HCT116 (cell line): ENCODE results near the gene TPO. TPM values are rescaled to one million over a fixed set of nuclear protein-coding genes. Genes with fewer than 3 reads are reported as not detected.

Experiments used
- ATAC-seq: fragments of 200-7000 bp; cut with Tn5 transposase; 2 replicates; pipeline ENCODE4 v1.9.1; 2020; ENCODE audit warnings: mild to moderate bottlenecking, moderate library complexity
- BruUV-seq: library from RNA; stranded (reverse); fragments of 400-500 nt; replicated peaks from 2 replicates; lab custom pipeline; 2021; lab: Mats Ljungman, UMichigan
- CTCF ChIA-PET: fragments of 300-600 bp; sonication (Branson Sonifier 250); formaldehyde crosslinking; loops from one replicate; lab custom pipeline; 2021; ENCODE audit warnings: antibody characterized with exemption; lab: Charles Lee
- POLR2A ChIA-PET: fragments of 300-600, 350-600 bp; sonication (Branson Sonifier 250); formaldehyde crosslinking; loops from one replicate; lab custom pipeline; 2021; ENCODE audit warnings: antibody characterized with exemption; lab: Charles Lee
- RAD21 ChIA-PET, 2 experiments: fragments of 300-600 bp; sonication (Branson Sonifier 250); formaldehyde crosslinking; loops; one replicate each; lab custom pipeline; 2023; ENCODE audit warnings: low total read pairs in 2 of 2; ENCODE audit not compliant: uncharacterized antibody in 2 of 2, unreplicated experiment in 2 of 2, low non-redundant PET in 1 of 2; lab: Charles Lee
- DNase-seq: peaks from one replicate; pipeline ENCODE4 v3.0.0-alpha.2; 2010; ENCODE audit warnings: low read depth, low spot score
- H2AFZ ChIP-seq: fragments of 200-600 bp; shearing (Covaris generic), sonication (generic); 2 replicates; pipeline ENCODE4 v1.6.1; 2017; ENCODE audit warnings: low read depth, mixed run types, mixed read lengths, antibody characterized with exemption, low read length; ENCODE audit not compliant: poor library complexity, severe bottlenecking
- H3K27ac ChIP-seq: 2 replicates; pipeline ENCODE4 v1.5.1; 2012; ENCODE audit warnings: low read depth, low read length
- H3K27me3 ChIP-seq: fragments of 200-600 bp; sonication (generic); 2 replicates; pipeline ENCODE4 v1.6.1; 2016; ENCODE audit warnings: mixed run types, low read length, mixed read lengths; ENCODE audit not compliant: insufficient read depth
- H3K36me3 ChIP-seq, 2 experiments: fragments of 200-500 bp in 1 of 2; fragments of 200-600 bp in 1 of 2; sonication (Bioruptor generic) in 1 of 2; sonication (generic) in 1 of 2; 2 replicates each; pipeline versions ENCODE4 v1.5.1 to v1.6.1; 2014 to 2016; ENCODE audit warnings: low read length in 2 of 2, inconsistent platforms in 1 of 2, mixed read lengths in 1 of 2, mixed run types in 1 of 2; ENCODE audit not compliant: insufficient read depth in 2 of 2, control insufficient read depth in 1 of 2
- H3K4me1 ChIP-seq, 2 experiments: fragments of 200-600 bp in 1 of 2; sonication (generic) in 1 of 2; 2 replicates each; pipeline versions ENCODE4 v1.5.1 to v1.6.1; 2012 to 2017; ENCODE audit warnings: low read length in 2 of 2, inconsistent platforms in 1 of 2, mild to moderate bottlenecking in 1 of 2, mixed read lengths in 1 of 2, mixed run types in 1 of 2, moderate library complexity in 1 of 2; ENCODE audit not compliant: insufficient read depth in 2 of 2, control insufficient read depth in 1 of 2
- H3K4me2 ChIP-seq: fragments of 200-600 bp; sonication (generic); 2 replicates; pipeline ENCODE4 v1.6.1; 2017; ENCODE audit warnings: mixed run types, low read length, mixed read lengths
- H3K4me3 ChIP-seq, 2 experiments: fragments of 200-600 bp in 1 of 2; sonication (generic) in 1 of 2; replicated peaks in 1 of 2; 2 replicates each; pipeline ENCODE4 v1.5.1; 2011 to 2016; ENCODE audit warnings: low read length in 2 of 2, control low read depth in 1 of 2, low read depth in 1 of 2, mild to moderate bottlenecking in 1 of 2, mixed read lengths in 1 of 2, mixed run types in 1 of 2
- H3K79me2 ChIP-seq: fragments of 200-600 bp; sonication (generic); 2 replicates; pipeline ENCODE4 v1.6.1; 2017; ENCODE audit warnings: mild to moderate bottlenecking, mixed run types, low read length, moderate library complexity, mixed read lengths; ENCODE audit not compliant: insufficient read depth
- H3K9ac ChIP-seq: fragments of 200-600 bp; sonication (generic); 2 replicates; pipeline ENCODE4 v1.6.1; 2016; ENCODE audit warnings: low read length, mixed read lengths
- H3K9me2 ChIP-seq: fragments of 200-600 bp; sonication (generic), shearing (Covaris generic); 2 replicates; pipeline ENCODE4 v1.6.1; 2017; ENCODE audit warnings: mixed run types, mild to moderate bottlenecking, moderate library complexity; ENCODE audit not compliant: insufficient read depth
- H3K9me3 ChIP-seq, 2 experiments: fragments of 200-500 bp in 1 of 2; fragments of 200-600 bp in 1 of 2; sonication (Bioruptor generic) in 1 of 2; sonication (generic) in 1 of 2; 2 replicates each; pipeline ENCODE4 v1.6.1; 2014 to 2017; ENCODE audit warnings: low read length in 2 of 2, mixed read lengths in 2 of 2, inconsistent platforms in 1 of 2, low read depth in 1 of 2, mild to moderate bottlenecking in 1 of 2, mixed run types in 1 of 2, moderate library complexity in 1 of 2; ENCODE audit not compliant: control insufficient read depth in 1 of 2, insufficient read depth in 1 of 2
- H4K20me1 ChIP-seq: fragments of 200-600 bp; sonication (generic), shearing (Covaris generic); 2 replicates; pipeline ENCODE4 v1.6.1; 2017; ENCODE audit warnings: mixed run types, mild to moderate bottlenecking, moderate library complexity; ENCODE audit not compliant: insufficient read depth
- CBX3 ChIP-seq: IDR thresholded peaks from 2 replicates; pipeline ENCODE4 v1.6.1; 2012; ENCODE audit warnings: low read depth
- CTCF ChIP-seq, 3 experiments: fragments of 200-600 bp in 1 of 3; sonication (generic) in 1 of 3; IDR thresholded peaks in 2 of 3; conservative IDR thresholded peaks in 1 of 3; 2 replicates each; pipeline ENCODE4 v1.5.1; 2012 to 2017; ENCODE audit warnings: low read depth in 2 of 3, low read length in 2 of 3, antibody characterized with exemption in 1 of 3, borderline replicate concordance in 1 of 3, control low read depth in 1 of 3, mild to moderate bottlenecking in 1 of 3, mixed read lengths in 1 of 3, mixed run types in 1 of 3, moderate library complexity in 1 of 3; ENCODE audit not compliant: insufficient read depth in 1 of 3
- EGR1 ChIP-seq: IDR thresholded peaks from 2 replicates; pipeline ENCODE4 v1.6.1; 2012; ENCODE audit warnings: low read depth
- ELF1 ChIP-seq: IDR thresholded peaks from 2 replicates; pipeline ENCODE4 v1.6.1; 2012; ENCODE audit warnings: low read depth, borderline replicate concordance
- EZH2phosphoT487 ChIP-seq: fragments of 200-600 bp; IDR thresholded peaks from 2 replicates; pipeline ENCODE4 v1.6.1; 2018; ENCODE audit warnings: antibody characterized with exemption, borderline replicate concordance
- FOSL1 ChIP-seq: IDR thresholded peaks from 2 replicates; pipeline ENCODE4 v1.6.1; 2012; ENCODE audit warnings: low read depth
- JUND ChIP-seq: IDR thresholded peaks from 2 replicates; pipeline ENCODE4 v1.6.1; 2012
- POLR2A ChIP-seq: IDR thresholded peaks from 2 replicates; pipeline ENCODE4 v1.7.0; 2011; ENCODE audit warnings: borderline replicate concordance; ENCODE audit not compliant: insufficient read depth, insufficient read length; ENCODE audit errors: extremely low read depth
- POLR2AphosphoS5 ChIP-seq: IDR thresholded peaks from 2 replicates; pipeline ENCODE4 v1.6.1; 2011; ENCODE audit warnings: mild to moderate bottlenecking, low read depth, low read length, moderate library complexity
- RAD21 ChIP-seq: IDR thresholded peaks from 2 replicates; pipeline ENCODE4 v1.6.1; 2012; ENCODE audit warnings: low read depth, mild to moderate bottlenecking
- SP1 ChIP-seq: IDR thresholded peaks from 2 replicates; pipeline ENCODE4 v1.6.1; 2012; ENCODE audit warnings: low read depth
- SRF ChIP-seq: IDR thresholded peaks from 2 replicates; pipeline ENCODE4 v1.6.1; 2012; ENCODE audit warnings: low read depth
- TCF7L2 ChIP-seq: IDR thresholded peaks from 2 replicates; pipeline ENCODE4 v1.7.0; 2011; ENCODE audit warnings: borderline replicate concordance, inconsistent platforms; ENCODE audit not compliant: insufficient read depth, insufficient read length; ENCODE audit errors: extremely low read depth
- YY1 ChIP-seq: IDR thresholded peaks from 2 replicates; pipeline ENCODE4 v1.6.1; 2011; ENCODE audit warnings: low read length, low read depth, moderate library complexity, mild to moderate bottlenecking; ENCODE audit not compliant: insufficient replicate concordance; ENCODE audit errors: extremely low read depth
- ZFX ChIP-seq: fragments of 450-650 bp; IDR thresholded peaks from 2 replicates; pipeline ENCODE4 v1.6.1; 2017
- ZNF274 ChIP-seq: fragments of 200-500 bp; sonication (Bioruptor generic); IDR thresholded peaks from 2 replicates; pipeline ENCODE4 v1.6.1; 2014; ENCODE audit warnings: mild to moderate bottlenecking, low read depth, low read length, inconsistent platforms
- intact Hi-C: fragments of 100-400 bp; cut with micrococcal nuclease; formaldehyde crosslinking; loops from 2 replicates; pipeline ENCODE4 v1.10.0; 2022
- total RNA-seq: library from RNA; stranded (reverse); gene quantifications from one replicate; pipeline ENCODE4 v1.2.1, GENCODE V29; 2021; ENCODE audit not compliant: unreplicated experiment

Gene TPO
- total RNA-seq, 1 experiment from 2014 or later: not detected

GRCh38 chr2:1515073-1515430 is 101.8 kb downstream of the TPO start (continued):
- TF ChIP-seq ZNF274: no peak
- TF ChIP-seq ZFX: no peak
- TF ChIP-seq FOSL1: no peak
- TF ChIP-seq, all 23 proteins: peak for 0

GRCh38 chr2:1515986-1516797 is 102.9 kb downstream of the TPO start:
- H2AFZ ChIP-seq: no peak overlapping the region
- ATAC-seq: no peak

GRCh38 chr2:1516798-1517060 is 103.5 kb downstream of the TPO start:
- intact Hi-C loops: no loop called here
- ATAC-seq (no peak), DNase-seq (no peak)
- CTCF ChIA-PET: no interaction called here
- no peak overlapping the region for H3K4me3 ChIP-seq
- peaks cover 0 to 8% of the 10 kb centered on the region in 2 experiments; a peak in 2 of 4 replicates for H3K4me1 ChIP-seq
- H3K9me2 ChIP-seq: no peaks in the 10 kb centered on the region
- no peaks in the 10 kb centered on the region for H4K20me1 ChIP-seq
- RAD21 ChIA-PET: no interaction called here
- no TSS peak for BruUV-seq
- no peak overlapping the region for H2AFZ ChIP-seq
- POLR2A ChIA-PET: no interaction called here
- H3K79me2 ChIP-seq: no peaks in the 10 kb centered on the region
- no peaks in the 10 kb centered on the region for H3K36me3 ChIP-seq
- no peak overlapping the region for H3K9ac ChIP-seq
- H3K27me3 ChIP-seq: no peaks in the 10 kb centered on the region
- no peak overlapping the region for H3K4me2 ChIP-seq
- no peaks in the 10 kb centered on the region for H3K9me3 ChIP-seq
- H3K27ac ChIP-seq: no peak overlapping the region
- TF ChIP-seq POLR2A (no peak), POLR2AphosphoS5 (no peak), CBX3 (no peak), RAD21 (no peak), ZFX (no peak), YY1 (no peak), CTCF (IDR thresholded peaks at IDR 0.05 in 2 of 3, conservative IDR thresholded peaks at IDR 0.05 in 1 of 3; ENCODE audit: borderline replicate concordance in 1 of 3, insufficient read depth in 1 of 3, low read depth in 2 of 3, low read length in 2 of 3) (no peak), EZH2phosphoT487 (no peak), EGR1 (no peak), SP1 (no peak), ELF1 (no peak), TCF7L2 (no peak), SRF (no peak), JUND (no peak)

More at GRCh38 chr2:1515986-1516797, 102.9 kb downstream of the TPO start:
- intact Hi-C loops: no loop called here
- no peaks in the 10 kb centered on the region for H4K20me1 ChIP-seq
- H3K4me3 ChIP-seq: no peak overlapping the region
- no peak for DNase-seq
- TF ChIP-seq ELF1: no peak
- BruUV-seq: no TSS peak
- POLR2A ChIA-PET: no interaction called here
- H3K9me2 ChIP-seq: no peaks in the 10 kb centered on the region
- peaks cover 0 to 8% of the 10 kb centered on the region in 2 experiments; a peak in 2 of 4 replicates for H3K4me1 ChIP-seq
- no peak overlapping the region for H3K4me2 ChIP-seq
- H3K79me2 ChIP-seq: no peaks in the 10 kb centered on the region
- no peak overlapping the region for H3K27ac ChIP-seq
- H3K9me3 ChIP-seq: no peaks in the 10 kb centered on the region
- H3K9ac ChIP-seq: no peak overlapping the region
- RAD21 ChIA-PET: no interaction called here
- H3K36me3 ChIP-seq: no peaks in the 10 kb centered on the region
- H3K27me3 ChIP-seq: no peaks in the 10 kb centered on the region
- CTCF ChIA-PET: no interaction called here
